ENCODE measurements around the gene PI4KA.
"Not testable (repeated sequence)": the region's sequence is repeated elsewhere in the genome, so short reads cannot be mapped to it uniquely, and the experiment has no call there.

Gene PI4KA

DNA sequence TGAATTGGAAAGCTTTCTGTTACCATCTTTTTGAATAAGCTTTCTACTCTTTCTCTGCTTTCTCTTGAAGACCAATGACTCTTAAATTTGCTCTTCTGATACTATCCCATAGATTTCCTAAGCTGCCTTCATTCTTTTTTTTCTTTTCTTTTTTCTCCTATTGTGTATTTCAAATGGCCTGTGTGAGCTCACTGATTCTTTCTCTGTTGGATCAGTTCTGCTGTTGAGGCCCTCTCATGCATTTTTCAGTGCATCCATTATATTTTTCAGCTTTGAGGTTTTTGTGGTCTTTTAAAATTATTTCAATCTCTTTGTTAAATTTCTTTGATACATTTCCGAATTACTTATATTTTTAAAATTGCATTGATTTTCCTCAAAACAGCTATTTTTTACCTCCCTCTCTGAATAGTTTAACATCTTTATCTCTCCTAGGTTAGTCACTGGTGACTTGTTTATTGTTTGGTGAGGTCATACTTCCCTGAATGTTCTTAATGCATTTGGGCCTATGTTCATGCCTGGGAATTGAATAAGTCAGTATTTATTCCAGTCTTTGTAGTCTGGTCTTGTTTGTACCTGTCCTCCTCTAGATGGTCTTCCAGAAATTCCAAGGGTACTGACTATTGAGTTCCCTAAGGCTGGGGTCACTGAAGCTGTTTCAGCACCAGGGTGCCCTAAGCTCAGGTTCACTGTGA lies 195.3 kb downstream of the PI4KA start:
- no peak for DNase-seq (ENCODE audit: low spot score)

DNA sequence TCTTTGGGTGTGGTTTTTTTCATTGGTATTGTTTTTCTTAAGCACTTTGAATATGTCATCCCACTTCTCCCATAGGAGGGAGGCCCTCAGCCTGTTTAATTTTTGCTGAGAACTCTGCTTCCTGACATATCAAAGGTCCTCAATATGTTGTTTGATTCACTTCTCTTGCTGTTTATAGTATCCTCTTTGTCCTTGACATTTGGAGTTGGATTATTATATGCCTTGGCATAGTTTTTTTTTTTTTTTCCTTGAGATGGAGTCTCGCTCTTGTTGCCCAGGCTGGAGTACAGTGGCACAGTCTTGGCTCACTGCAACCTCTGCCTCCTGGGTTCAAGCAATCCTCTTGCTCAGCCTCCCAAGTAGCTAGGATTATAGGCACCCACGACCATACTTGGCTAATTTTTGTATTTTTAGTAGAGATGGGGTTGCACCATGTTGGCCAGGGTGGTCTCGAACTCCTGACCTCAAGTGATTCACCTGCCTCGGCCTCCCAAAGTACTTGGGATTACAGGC lies 196.0 kb downstream of the PI4KA start:
- DNase-seq (ENCODE audit: low spot score): not testable (repeated sequence)

- no peak for DNase-seq (ENCODE audit: low spot score)
Measured at GRCh38 chr22:20661473-20661872, 197.1 kb downstream of the PI4KA start.

DNA sequence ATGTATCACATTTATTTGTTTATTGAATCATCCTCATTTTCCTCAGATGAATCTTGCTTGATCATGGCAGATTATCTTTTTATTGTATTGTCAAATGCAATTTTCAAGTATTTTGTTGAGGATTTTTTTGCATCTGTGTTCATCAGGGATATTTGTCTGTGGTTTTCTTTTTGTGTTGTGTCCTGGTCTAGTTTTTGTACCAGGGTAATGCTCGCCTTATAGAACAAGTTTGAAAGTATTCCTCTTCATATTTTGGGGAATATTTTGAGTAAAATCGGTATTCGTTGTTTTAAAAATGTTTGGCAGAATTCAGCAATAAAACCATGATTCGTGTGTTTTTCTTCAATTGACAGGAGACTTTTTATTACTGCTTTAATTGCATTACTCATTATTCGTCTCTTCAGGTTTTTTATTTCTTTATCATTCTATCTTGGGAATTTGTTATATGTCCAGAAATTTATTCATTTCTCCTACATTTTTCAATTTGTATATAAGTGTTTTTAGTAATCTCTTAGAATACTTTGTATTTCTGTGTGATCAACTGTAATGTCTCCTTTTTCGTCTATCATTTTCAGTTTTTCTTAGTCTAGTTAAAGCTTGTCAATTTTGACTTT lies 198.1 kb downstream of the PI4KA start:
- DNase-seq (ENCODE audit: low spot score): no peak

DNA sequence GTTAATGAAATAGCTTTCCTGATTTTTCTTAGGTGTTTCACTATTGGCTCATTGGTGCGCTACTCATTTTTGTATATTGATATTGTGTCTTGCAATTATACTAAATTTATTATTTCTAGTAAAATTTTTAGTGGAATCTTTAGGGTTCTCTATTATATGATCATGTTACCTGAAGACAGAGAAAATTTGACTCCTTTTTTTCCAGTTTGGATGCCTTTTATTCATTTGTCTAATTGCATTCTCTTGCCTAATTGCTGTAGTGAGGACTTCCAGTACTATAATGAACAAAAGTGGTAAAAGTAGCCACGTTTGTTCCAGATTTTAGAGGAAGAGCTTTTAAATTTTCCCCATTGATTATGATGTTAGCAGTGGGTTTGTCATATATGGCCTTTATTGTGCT lies 198.7 kb downstream of the PI4KA start:
- DNase-seq (ENCODE audit: low spot score): no peak

DNA sequence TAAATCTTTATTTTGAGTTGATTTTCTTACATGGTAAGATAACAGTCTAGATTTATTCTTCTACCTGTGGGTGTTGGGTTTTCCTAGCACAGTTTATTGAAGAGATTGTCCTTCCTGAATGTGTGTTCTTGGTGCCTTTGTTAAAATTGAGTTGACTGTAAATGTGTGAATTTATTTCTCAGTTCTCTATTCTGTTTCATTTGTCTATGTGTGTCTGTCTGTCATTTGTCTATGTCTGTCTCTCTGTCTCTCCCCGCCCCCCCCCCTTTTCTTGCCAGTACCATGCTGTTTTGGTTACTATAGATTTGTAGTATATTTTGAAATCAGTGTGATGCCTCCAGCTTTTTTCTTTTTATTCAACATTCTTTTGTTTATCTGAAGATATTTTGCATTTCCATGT lies 199.4 kb downstream of the PI4KA start:
- DNase-seq (ENCODE audit: low spot score): no peak

- no peak for DNase-seq (ENCODE audit: low spot score)
Measured at GRCh38 chr22:20658433-20659222, 200.0 kb downstream of the PI4KA start.

DNA sequence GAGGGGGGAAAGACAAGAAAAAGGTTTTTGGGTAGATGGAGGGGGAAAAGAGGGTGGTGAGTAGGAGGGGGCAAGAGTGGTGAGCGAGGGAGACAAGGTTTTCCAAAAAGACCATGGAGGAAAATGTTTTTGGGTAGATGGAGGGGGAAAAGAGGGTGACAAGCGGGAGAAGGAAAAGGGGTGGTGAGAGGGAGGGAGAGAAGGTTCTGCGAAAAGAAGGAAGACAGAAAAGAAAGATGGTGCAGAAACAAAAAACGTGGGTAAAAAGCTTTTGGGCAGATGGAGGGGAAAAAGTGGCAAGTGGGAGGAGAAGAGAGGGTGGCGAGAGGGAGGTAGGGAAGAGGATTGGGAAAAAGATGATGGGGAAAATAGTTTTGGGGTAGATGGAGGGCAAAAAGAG lies 200.6 kb downstream of the PI4KA start:
- DNase-seq (ENCODE audit: low spot score): no peak

Data from CD4-positive, alpha-beta T cell treated with Interleukin-2 at 100 ng/mL for 4 hours (primary cell).